ENCODE data around the gene HNRNPH1.

DNA sequence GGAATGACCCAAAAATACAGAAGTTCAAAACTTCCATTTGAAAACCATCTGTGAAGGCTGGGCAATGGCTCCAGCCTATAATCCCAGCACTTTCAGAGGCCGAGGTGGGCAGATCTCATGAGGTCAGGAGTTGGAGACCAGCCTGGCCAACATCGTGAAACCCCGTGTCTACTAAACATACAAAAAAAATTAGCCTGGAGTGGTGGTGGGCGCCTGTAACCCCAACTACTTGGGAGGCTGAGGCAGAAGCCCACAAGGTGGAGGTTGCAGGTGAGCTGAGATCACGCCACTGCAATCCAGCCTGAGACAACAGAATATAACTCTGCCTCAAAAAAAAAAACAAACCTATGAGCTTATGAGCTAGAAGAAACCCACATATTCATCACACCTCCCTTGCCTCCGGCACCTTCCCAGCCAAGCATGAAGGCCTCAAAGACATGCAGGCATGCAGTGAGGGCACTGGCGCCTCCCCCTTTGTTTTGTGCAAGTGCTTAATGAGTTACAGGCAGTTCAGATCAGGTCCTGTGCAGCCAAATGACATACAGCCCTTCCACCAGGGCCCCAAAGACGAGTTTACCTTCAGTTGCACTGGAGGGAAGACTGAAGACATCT is 9.9 kb downstream of the HNRNPH1 start:
- TF ChIP-seq, protein P1, sequence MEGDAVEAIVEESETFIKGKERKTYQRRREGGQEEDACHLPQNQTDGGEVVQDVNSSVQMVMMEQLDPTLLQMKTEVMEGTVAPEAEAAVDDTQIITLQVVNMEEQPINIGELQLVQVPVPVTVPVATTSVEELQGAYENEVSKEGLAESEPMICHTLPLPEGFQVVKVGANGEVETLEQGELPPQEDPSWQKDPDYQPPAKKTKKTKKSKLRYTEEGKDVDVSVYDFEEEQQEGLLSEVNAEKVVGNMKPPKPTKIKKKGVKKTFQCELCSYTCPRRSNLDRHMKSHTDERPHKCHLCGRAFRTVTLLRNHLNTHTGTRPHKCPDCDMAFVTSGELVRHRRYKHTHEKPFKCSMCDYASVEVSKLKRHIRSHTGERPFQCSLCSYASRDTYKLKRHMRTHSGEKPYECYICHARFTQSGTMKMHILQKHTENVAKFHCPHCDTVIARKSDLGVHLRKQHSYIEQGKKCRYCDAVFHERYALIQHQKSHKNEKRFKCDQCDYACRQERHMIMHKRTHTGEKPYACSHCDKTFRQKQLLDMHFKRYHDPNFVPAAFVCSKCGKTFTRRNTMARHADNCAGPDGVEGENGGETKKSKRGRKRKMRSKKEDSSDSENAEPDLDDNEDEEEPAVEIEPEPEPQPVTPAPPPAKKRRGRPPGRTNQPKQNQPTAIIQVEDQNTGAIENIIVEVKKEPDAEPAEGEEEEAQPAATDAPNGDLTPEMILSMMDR (IDR thresholded peaks at IDR 0.05; ENCODE audit: low read depth, low read length, missing input control) = no peak
- TF ChIP-seq NR2F2 (IDR thresholded peaks at IDR 0.05) = no peak
- TF ChIP-seq SP1 (IDR thresholded peaks at IDR 0.05) = no peak
- TF ChIP-seq GABPA (IDR thresholded peaks at IDR 0.05 in 1 of 2, conservative IDR thresholded peaks at IDR 0.05 in 1 of 2) = no peak
- no peak for TF ChIP-seq FOXA2 (IDR thresholded peaks at IDR 0.05)
- no peak for TF ChIP-seq RAD21 (IDR thresholded peaks at IDR 0.05)
- TF ChIP-seq RXRA (IDR thresholded peaks at IDR 0.05) = no peak
- no peak for TF ChIP-seq HNF4A (conservative IDR thresholded peaks at IDR 0.05)
- TF ChIP-seq, protein P2, sequence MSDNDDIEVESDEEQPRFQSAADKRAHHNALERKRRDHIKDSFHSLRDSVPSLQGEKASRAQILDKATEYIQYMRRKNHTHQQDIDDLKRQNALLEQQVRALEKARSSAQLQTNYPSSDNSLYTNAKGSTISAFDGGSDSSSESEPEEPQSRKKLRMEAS (IDR thresholded peaks at IDR 0.05) = no peak
- TF ChIP-seq, protein P3, sequence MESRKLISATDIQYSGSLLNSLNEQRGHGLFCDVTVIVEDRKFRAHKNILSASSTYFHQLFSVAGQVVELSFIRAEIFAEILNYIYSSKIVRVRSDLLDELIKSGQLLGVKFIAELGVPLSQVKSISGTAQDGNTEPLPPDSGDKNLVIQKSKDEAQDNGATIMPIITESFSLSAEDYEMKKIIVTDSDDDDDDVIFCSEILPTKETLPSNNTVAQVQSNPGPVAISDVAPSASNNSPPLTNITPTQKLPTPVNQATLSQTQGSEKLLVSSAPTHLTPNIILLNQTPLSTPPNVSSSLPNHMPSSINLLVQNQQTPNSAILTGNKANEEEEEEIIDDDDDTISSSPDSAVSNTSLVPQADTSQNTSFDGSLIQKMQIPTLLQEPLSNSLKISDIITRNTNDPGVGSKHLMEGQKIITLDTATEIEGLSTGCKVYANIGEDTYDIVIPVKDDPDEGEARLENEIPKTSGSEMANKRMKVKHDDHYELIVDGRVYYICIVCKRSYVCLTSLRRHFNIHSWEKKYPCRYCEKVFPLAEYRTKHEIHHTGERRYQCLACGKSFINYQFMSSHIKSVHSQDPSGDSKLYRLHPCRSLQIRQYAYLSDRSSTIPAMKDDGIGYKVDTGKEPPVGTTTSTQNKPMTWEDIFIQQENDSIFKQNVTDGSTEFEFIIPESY (IDR thresholded peaks at IDR 0.05) = no peak
- TF ChIP-seq, protein P4, sequence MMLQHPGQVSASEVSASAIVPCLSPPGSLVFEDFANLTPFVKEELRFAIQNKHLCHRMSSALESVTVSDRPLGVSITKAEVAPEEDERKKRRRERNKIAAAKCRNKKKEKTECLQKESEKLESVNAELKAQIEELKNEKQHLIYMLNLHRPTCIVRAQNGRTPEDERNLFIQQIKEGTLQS (IDR thresholded peaks at IDR 0.05) = no peak
- TF ChIP-seq JUND (IDR thresholded peaks at IDR 0.05) = no peak
- no peak for TF ChIP-seq YY1 (IDR thresholded peaks at IDR 0.05)

Data from liver (tissue), 3 donors.